OCI-LY3 (cell line): ENCODE data around the gene RAET1L.

Experiments used
- EZH2phosphoT487 ChIP-seq: fragments of 200-600 bp; shearing (Covaris generic); IDR thresholded peaks from 2 replicates; pipeline ENCODE4 v1.6.1; 2018; ENCODE audit warnings: antibody characterized with exemption, mixed run types, low read depth
- TF ChIP-seq, protein P1 (sequence below): fragments of 200-600, 300-600 bp; sonication (generic); IDR thresholded peaks from 2 replicates; pipeline ENCODE4 v1.5.1; 2014; ENCODE audit warnings: antibody characterized with exemption, low read length, low read depth

DNA sequence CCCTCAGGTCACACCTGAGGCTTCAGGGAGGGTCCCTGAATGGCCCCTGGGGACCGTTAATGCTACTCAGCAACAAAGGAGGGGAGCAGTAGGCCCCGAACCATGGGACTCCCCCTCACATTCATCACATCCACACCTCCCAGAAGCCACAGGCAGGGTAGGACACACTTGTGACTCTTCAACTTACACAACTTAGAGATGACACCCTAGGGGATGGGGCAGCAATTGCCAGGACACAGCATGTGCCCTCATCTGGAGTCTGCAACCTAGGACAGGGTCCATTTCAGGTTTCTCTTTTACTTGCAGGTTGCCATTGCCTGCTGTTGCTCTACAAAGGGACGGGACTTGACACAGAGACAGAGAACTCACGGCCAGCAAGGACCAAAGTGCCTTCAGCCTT, 42.8 kb upstream of the RAET1L start:
- TF ChIP-seq, protein P1, sequence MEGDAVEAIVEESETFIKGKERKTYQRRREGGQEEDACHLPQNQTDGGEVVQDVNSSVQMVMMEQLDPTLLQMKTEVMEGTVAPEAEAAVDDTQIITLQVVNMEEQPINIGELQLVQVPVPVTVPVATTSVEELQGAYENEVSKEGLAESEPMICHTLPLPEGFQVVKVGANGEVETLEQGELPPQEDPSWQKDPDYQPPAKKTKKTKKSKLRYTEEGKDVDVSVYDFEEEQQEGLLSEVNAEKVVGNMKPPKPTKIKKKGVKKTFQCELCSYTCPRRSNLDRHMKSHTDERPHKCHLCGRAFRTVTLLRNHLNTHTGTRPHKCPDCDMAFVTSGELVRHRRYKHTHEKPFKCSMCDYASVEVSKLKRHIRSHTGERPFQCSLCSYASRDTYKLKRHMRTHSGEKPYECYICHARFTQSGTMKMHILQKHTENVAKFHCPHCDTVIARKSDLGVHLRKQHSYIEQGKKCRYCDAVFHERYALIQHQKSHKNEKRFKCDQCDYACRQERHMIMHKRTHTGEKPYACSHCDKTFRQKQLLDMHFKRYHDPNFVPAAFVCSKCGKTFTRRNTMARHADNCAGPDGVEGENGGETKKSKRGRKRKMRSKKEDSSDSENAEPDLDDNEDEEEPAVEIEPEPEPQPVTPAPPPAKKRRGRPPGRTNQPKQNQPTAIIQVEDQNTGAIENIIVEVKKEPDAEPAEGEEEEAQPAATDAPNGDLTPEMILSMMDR, result no peak
- TF ChIP-seq EZH2phosphoT487, result no peak
